Measurements from ENCODE around the gene KBTBD12. TPM values are rescaled to one million over a fixed set of nuclear protein-coding genes. Genes with fewer than 3 reads are reported as not detected.

Gene KBTBD12
- total RNA-seq, 2 donors from 2014 or later = 3.2 to 4.1 TPM

DNA sequence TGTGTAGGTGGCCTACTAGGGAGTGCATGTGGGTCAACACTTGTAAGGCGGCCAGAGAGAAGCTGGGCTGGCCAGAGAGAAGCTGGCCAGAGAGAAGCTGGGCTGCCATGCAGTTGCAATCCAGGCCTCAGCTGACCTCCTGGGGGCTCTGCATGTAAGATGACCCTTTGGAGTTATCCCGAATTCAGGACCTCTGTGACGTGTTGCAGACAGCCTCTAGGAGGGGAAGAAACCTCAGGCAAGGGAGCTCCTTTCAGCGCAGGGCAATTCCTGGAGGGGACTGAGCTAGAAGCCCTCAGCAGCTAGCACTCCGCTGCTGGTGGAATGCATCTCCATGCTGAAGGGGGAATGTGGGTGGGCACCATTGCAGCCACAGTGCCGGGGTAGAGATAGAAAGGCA lies 15.8 kb upstream of the KBTBD12 start:
- Histone ChIP-seq H3K27me3 (no peaks in the 10 kb centered on the region), H3K9ac (ENCODE audit: low read depth in 2 of 2, low read length in 2 of 2) (no peak overlapping the region), H3K36me3 (no peaks in the 10 kb centered on the region), H3K27ac (no peak overlapping the region), H3K9me3 (no peaks in the 10 kb centered on the region), H3K4me3 (no peak overlapping the region), H3K4me1 (no peaks in the 10 kb centered on the region)
- intact Hi-C loops (cut with DNase I) = no loop called here
- no peak for DNase-seq
- TF ChIP-seq, protein P1, sequence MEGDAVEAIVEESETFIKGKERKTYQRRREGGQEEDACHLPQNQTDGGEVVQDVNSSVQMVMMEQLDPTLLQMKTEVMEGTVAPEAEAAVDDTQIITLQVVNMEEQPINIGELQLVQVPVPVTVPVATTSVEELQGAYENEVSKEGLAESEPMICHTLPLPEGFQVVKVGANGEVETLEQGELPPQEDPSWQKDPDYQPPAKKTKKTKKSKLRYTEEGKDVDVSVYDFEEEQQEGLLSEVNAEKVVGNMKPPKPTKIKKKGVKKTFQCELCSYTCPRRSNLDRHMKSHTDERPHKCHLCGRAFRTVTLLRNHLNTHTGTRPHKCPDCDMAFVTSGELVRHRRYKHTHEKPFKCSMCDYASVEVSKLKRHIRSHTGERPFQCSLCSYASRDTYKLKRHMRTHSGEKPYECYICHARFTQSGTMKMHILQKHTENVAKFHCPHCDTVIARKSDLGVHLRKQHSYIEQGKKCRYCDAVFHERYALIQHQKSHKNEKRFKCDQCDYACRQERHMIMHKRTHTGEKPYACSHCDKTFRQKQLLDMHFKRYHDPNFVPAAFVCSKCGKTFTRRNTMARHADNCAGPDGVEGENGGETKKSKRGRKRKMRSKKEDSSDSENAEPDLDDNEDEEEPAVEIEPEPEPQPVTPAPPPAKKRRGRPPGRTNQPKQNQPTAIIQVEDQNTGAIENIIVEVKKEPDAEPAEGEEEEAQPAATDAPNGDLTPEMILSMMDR (IDR thresholded peaks at IDR 0.05) = no peak

GRCh38 chr3:127899766-127900165 lies 15.3 kb upstream of the KBTBD12 start:
- intact Hi-C loops (cut with DNase I) = no loop called here
- Histone ChIP-seq H3K9me3 (no peaks in the 10 kb centered on the region), H3K4me3 (no peak overlapping the region), H3K36me3 (no peaks in the 10 kb centered on the region), H3K27me3 (no peaks in the 10 kb centered on the region), H3K27ac (no peak overlapping the region), H3K4me1 (no peaks in the 10 kb centered on the region), H3K9ac (ENCODE audit: low read depth in 2 of 2, low read length in 2 of 2) (no peak overlapping the region)
- TF ChIP-seq, protein P1 (IDR thresholded peaks at IDR 0.05) = no peak
- no peak for DNase-seq

DNA sequence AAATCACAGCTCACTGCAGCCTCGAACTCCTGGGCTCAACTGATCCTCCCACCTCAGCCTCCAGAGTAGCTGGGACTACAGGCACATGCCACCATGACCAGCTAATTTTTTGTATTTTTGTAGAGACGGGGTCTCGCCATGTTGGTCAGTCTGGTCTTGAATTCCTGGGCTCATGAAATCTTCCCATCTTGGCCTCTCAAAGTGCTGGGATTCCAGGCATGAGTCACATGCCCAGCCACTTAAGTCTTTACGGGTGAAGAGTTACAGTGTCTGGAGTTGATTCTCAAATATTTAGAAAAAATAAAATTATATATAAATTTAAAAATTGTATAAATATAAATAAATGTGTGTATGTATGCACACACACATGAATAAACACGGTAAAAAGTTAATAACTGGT lies 14.5 kb upstream of the KBTBD12 start:
- Histone ChIP-seq H3K4me1 (no peaks in the 10 kb centered on the region), H3K9ac (ENCODE audit: low read depth in 2 of 2, low read length in 2 of 2) (no peak overlapping the region), H3K4me3 (no peak overlapping the region), H3K36me3 (no peaks in the 10 kb centered on the region), H3K27ac (no peak overlapping the region), H3K27me3 (no peaks in the 10 kb centered on the region), H3K9me3 (no peaks in the 10 kb centered on the region)
- intact Hi-C loops (cut with DNase I) = no loop called here
- TF ChIP-seq, protein P1 (IDR thresholded peaks at IDR 0.05) = no peak
- no peak for DNase-seq

GRCh38 chr3:127902486-127902885 lies 12.5 kb upstream of the KBTBD12 start:
- H3K27me3 ChIP-seq = no peaks in the 10 kb centered on the region
- no peaks in the 10 kb centered on the region for H3K36me3 ChIP-seq
- intact Hi-C loops (cut with DNase I) = no loop called here
- no peak for DNase-seq
- TF ChIP-seq, protein P1 (IDR thresholded peaks at IDR 0.05) = no peak
- H3K4me1 ChIP-seq = no peaks in the 10 kb centered on the region
- H3K4me3 ChIP-seq = no peak overlapping the region
- H3K9me3 ChIP-seq = no peaks in the 10 kb centered on the region
- no peak overlapping the region for H3K9ac ChIP-seq (ENCODE audit: low read depth in 2 of 2, low read length in 2 of 2)
- H3K27ac ChIP-seq = no peak overlapping the region

DNA sequence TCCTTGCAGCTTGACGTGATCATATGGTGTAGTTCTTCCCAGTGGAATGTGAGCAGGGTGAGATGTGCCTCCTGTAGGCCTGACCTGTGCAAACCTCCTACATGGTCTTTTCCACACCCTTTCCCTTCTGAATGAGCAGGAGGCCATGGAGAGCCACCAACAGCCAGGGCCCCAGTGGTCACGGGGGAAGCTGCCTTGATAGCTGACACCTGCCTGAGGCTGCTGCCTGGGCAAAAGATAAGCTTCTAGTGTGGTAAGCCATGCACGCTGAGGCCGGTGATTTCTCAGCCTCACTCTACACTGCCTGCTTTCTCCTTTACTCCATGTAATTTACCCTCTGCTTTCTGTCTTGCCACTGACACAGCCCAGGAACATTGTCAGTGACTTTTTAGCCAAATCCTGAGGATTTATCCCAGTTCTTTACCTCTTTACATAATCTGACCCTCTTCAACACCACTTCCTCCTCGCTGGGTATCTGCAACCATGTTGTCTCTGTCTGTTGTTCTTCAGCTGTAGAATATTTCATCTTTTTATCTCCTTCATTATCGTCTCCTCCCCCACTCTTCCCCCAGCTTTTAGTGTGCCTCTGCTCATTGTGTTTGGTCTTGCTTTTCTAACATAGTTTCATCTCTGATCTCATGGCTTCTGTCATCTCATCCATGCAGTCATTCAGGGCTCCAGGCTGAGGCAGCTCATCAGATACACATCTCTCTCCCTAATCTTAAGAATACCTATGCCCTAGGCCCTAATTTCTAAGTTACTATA lies 11.2 kb upstream of the KBTBD12 start:
- H3K9ac ChIP-seq (ENCODE audit: low read depth in 2 of 2, low read length in 2 of 2) = no peak overlapping the region
- intact Hi-C loops (cut with DNase I) = no loop called here
- no peaks in the 10 kb centered on the region for H3K4me1 ChIP-seq
- no peak overlapping the region for H3K27ac ChIP-seq
- H3K4me3 ChIP-seq = no peak overlapping the region
- H3K36me3 ChIP-seq = no peaks in the 10 kb centered on the region
- no peaks in the 10 kb centered on the region for H3K9me3 ChIP-seq
- DNase-seq = no peak
- TF ChIP-seq, protein P1 (IDR thresholded peaks at IDR 0.05) = no peak
- H3K27me3 ChIP-seq = no peaks in the 10 kb centered on the region

All from colonic mucosa (tissue), 4 donors.